ENCODE data around the gene MATK.

The MATK gene

GRCh38 chr19:3785451-3785937, 687 bp downstream of the MATK start:
- peak; percentile 11 for DNase-seq

DNA sequence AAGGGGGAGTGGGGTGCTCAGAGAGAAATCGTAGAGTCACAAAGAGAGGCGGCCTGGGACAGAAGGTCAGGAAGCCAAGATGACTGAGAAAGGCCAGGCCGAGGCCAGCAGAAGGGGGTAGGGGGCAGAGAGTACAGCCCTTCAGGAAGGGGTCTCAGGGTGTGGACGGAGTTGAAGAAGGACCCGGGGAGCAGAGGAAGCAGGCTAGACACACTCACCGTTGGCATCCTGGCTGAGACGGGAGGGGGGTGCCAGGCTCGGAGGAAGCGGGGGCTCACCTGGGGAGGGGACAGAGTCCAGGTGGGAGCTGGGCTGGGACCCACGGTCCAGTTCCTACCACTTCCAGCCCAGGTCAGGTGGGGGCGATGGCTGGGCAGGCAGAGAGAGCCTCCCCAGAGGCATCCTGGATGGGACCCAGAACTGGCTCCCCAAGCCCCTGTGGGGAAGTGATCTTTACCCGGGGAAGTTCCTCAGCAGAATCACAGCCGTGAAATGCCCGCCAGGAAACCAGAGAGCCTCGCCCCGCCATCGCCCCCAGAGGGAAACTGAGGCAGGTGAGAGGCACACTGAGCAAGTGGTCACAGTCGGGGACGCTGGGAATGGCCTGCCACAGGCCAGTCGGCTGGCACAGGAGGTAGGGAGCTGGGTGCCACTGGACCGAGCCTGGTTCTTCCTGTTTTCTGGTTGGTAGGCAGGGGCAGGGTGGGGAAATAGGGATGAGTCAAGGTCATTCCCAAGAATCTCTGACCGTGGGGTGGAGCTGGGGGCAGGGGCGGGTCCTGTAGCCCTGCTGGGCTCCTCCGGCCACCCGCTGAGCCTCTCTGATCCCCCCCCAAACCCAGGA, 1.4 kb downstream of the MATK start:
- DNase-seq = no peak

GRCh38 chr19:3783660-3784584, 2.3 kb downstream of the MATK start:
- DNase-seq = peak; percentile 46

DNA sequence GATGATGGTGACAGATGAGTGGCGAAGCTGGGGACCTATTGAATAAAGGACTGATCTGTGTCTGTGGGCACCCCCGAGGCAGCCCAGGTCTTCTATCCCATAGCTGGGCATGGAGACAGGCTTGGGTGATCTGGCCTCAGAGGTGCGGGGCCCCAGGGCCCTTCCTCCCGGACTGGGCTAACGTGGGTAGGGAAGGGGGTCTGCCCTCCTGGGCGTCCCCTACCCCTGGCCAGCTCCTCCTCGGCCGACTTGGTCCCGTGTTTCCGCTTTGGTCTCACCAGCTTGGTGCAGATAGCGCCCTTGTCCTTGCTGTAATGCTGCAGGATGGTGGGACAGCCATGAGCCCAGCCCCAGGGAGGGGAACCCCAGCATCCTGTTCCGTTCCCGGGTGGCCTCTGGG, 3.3 kb downstream of the MATK start:
- no peak for DNase-seq

GRCh38 chr19:3782330-3782729, 3.9 kb downstream of the MATK start:
- DNase-seq = no peak

GRCh38 chr19:3781603-3782002, 4.6 kb downstream of the MATK start:
- DNase-seq = no peak

DNA sequence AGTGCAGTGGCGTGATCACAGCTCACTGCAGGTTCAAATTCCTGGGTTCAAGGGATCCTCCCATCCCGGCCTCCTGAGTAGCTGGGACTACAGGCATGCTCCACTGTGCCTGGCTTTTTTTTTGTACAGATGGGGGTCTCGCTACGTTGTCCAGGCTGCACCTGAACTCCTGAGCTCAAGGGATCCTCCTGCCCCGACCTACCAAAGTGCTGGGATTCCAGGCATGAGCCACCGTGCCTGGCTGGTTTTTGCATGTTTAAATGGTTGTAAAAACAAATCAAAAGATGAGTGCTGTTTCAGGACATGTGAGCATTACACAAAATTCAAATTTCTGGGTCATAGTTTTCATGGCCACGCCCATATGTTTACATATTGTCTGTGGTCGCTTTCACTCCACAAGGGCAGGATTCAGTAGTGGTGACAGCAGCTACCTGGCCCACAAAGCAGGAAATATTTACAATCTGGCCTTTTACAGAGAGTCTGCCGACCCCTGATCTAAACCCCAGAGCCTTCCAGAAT, 5.3 kb downstream of the MATK start:
- no peak for DNase-seq

DNA sequence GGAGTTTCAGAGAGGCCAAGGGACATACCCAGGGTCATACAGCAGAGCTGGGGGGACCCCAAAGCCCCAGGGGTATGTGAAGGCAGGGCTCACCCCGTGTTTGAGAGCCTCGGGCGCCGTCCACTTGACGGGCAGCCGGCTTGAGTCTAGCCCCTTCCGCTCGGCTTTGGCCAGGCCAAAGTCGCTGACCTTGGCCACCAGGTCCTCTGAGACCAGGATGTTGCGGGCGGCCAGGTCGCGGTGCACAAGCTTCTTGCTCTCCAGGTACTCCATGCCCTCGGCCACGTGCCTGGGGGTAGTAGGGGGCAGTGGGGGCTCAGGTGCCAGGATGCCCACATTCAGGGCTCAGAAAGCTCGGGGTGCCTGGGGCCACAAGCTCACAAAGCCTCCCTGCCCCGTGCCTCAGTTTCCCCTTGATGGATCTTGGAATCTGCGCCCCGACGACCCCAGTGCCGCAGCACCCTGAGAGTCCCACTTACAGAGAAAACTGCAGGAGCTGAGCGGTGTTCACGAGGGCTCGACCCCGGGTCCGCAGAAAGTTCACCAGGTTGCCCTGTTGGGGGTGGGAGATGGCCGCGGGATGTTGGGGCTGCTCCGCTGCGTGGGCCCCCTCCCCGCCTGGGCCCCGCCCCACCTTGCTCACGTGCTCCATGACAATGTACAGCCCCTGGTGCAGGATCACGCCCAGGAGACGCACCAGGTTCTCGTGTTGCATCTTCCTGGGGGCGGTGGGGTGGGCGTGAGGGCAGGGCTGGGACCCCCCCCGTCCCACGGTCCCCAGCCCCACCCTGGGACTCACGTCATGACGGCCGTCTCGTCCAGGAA, 7.1 kb downstream of the MATK start:
- no peak for DNase-seq

GRCh38 chr19:3778104-3778867, 7.9 kb downstream of the MATK start:
- no peak for DNase-seq

GRCh38 chr19:3776479-3777040, 9.6 kb downstream of the MATK start:
- DNase-seq = no peak

- DNase-seq = no peak
These were observed 10.3 kb downstream of the MATK start for GRCh38 chr19:3775831-3776230.

DNA sequence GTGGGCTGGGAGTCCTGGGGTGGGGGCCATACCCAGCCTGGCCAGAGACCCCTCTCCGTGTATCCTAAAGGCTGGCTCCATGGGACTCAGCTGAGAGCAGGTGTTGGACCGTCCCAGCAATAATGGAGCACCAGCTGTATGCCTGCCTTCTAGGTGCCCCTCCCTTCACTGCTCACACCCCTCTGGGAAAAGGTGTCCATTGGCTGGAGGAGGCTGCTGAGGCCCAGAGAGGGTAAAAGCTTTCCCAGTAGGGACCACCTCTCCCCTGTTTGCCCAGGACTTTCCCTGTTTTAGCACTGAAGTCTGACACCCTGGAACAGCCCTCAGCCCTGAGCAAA, 10.8 kb downstream of the MATK start:
- DNase-seq = no peak

DNA sequence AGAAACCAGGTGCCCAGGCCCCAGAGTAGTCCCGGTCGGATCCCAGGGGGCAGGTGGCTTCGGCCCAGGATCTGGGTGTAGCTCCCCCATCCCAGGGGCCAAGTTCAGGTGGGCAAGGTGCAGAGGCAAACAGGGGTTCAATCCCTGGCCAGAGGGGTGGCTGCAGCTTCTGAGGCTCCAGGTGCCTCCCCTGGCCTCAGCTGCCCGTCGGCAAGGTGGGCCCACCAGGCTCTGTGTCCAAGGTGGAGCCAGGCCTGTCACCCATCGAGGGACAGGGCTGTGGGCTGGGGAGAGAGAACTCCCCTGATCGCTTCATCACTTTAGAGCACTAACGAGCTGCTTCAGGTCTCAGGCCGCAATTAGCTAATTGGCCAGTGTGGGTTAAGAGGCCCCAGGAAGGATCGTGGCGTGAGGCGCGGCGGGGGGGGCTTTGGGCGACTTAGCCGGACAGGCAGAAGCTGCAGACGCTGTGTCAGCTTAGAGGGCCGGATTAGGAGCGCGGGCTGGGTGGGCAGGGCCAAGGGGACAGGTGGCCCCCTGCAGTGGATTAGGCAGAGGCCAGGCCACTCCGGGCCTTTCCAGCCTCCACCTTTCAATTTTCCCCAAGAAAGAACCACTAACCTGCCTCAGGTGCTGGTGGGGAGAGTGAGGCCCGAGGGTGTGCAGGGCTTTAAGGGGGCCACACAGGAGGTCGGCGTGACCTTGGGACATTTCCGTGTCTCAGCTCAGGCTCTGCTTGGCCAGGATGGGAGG, 11.4 kb downstream of the MATK start:
- DNase-seq = no peak

DNA sequence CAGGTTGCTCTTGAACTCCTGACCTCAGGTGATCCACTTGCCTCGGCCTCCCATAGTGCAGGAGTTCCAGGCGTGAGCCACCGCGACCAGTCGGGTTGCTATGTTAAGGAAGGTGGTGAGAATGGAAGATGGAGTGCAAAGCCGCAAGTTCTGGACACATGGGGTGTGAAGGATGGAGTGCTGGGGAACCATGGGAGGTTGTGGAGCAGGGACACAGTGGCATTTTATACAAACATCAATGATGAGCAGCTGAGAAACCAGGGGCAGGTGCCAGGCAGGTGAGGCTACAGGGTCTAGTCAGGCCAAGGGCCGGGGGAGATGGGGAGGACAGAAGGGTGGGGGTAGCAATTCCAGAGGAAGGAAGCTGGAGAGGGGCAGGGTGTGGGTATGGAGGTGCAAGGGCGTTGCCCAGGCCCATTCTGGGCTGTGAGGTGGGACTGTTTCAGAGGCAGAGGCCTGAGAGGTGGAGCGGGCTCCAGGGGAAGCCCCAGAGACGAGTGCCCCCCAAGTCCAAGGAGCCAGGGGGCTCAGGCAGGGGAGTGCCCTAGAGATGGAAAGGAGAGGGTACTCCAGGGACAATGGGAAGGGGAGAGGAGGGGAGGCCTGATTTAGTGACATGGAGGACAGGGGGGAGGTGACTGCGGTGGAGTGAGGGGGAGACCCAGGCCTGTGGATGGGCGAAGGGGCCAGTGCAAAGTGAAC, 12.2 kb downstream of the MATK start:
- DNase-seq = no peak

DNA sequence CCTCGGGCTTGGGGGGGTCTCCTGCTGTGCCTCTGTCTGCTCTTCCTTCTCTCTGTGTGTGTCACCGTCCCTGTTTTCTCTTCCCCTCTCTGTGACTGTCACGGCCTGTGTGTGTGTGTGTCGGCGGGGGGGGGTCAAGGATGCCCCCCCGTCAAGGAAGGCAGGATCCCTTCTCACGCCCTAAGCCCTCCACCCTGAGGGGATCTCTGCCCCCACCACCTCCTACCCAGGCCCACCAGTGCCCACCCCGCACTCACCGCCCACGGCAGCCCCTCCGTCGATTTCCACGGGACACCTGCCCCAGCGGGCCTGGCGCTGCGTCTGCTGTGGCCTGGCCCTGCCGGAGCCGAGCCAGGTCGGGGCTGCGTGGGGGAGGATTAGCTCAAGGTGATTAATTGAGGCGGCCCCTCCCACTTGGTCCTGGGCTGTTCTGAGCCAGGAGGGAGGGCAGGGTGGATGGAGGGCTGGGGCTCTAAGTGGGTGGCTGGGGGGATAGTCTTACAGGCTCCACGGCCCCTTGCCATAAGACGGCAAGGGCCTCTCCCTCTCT, 14.2 kb downstream of the MATK start, which contains the start of gene RAX2:
TSS of gene RAX2 (minus strand) at position 323 of the 550 bp plus-strand sequence. CDS start 486 bp downstream, outside the sequence.
- no peak for DNase-seq

DNA sequence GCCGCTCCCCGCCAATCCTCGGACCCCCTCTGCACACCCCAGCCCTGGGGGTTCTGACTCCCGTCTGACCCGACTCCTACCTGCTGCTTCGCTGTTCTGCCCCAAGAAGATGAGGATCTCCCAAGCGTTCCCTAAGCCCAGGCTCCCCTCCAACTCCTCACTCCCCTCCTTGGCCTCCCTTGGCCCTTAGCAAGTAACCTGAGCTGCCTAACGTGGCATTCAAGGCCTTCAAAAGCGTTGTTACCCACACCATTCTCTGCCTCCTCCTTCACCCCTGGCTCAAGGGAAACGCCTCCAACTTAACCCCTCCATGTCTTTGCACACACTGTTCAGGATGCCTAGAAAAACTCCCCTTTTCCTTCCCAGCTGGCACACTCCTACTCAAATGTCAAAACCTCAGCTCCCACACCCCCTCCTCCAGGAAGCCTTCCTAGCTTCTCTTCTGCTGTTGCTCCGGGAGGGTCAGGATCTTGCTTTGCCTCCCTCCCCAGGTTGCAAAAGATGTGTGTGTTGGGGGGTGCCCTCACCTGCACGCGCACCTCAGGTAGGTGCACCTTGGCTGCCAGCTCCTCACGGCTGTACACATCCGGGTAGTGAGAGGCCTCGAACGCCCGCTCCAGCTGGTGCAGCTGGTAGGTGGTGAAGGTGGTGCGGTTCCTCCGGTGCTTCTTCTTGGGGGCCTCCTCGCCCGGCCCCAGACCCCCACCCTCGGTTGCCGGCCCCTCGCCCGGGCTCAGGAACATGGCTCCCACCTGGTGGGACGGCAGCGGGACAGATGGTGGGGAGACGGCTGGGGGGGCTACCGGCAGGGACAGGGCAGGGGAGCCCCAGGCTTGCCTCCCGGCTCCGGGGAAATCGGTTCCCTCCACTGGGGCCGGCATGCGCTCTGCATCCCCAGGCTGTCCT, 14.9 kb downstream of the MATK start:
- DNase-seq = no peak

DNA sequence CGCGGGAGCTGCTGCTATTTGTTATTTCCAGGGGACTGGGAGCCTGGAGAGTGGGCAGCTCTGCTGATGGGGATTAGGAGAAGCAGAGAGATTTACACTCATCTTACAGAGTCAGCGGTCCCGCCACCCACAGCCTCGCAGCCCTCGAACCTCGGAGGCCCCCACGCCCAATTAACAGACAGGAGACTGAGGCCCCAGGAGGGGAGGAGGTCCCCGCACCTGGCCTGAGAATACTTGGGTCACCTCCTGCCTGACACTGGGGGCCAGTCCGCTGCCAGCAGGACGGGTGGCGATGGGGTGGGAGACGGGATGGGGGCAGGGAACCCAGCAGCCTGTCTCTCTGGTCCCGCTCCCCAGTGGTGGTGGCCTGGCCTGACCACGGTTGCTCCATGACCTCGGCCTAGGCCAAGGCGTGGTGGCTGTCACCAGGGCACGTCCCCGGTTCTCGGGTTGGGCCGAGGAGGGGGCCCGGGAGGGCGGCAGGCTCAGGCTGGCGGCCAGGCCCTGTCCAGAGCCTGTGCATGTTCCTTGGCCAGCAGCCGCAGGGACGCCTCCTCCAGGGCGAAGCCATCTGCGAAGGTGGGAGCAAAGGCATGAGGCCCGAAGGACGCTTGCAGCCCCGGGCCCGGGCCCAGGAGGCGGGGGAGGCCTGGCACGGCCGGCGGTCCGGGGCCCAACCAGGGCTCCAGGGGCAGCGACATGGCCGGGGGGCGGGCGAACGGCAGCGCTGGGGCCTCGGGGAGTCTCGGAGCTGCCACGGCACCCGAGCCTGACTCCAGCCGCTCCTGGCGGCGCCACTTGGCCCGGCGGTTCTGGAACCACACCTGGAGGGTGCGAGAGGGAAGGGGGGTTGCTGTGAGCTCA, 15.8 kb downstream of the MATK start:
- no peak for DNase-seq

DNA sequence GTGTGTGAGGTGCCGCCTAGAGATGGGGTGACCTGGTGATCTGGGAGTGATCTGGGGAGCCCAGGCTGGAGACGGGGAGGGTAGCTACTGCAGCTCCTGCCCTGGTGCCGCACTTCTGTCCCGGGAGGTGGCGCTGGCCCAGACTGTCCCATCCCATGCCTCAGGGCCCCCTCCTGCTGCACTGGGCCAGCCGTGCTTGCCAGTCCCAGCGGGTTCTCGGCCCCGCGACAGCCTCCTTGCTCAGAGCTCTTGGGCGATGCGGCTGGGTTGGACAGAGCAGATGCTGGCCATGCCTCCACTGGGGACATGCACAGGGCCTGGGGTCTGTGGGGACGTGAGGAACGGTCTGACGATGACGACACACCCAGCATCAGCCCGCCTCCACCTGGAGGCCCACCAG, 16.7 kb downstream of the MATK start:
- no peak for DNase-seq
